Astrocyte (in vitro differentiated cells and primary cell): Measurements from ENCODE around the gene CDC16. TPM values are rescaled to one million over a fixed set of nuclear protein-coding genes. Genes with fewer than 3 reads are reported as not detected.
A peak's percentile ranks its signal among the peaks of the same experiment; 100 is the strongest.

Experiments used
- DNase-seq: peaks from one replicate; pipeline ENCODE4 v3.0.0-alpha.2; 2010; ENCODE audit warnings: low read depth
- FAIRE-seq: peaks from 2 replicates; lab custom pipeline; 2011; peaks lifted over from hg19 to GRCh38; lab: Jason Lieb, UNC
- H2AFZ ChIP-seq: 2 replicates; pipeline ENCODE4 v1.6.0; 2012; ENCODE audit warnings: low read depth, low read length, inconsistent platforms
- H3K27ac ChIP-seq: 2 replicates; pipeline ENCODE4 v1.5.1; 2011; ENCODE audit warnings: low read depth, low read length, inconsistent platforms
- H3K27me3 ChIP-seq: 2 replicates; pipeline ENCODE4 v1.6.0; 2011; ENCODE audit warnings: low read length, inconsistent platforms; ENCODE audit not compliant: insufficient read depth
- H3K36me3 ChIP-seq: 2 replicates; pipeline ENCODE4 v1.5.1; 2011; ENCODE audit warnings: low read length, inconsistent platforms; ENCODE audit not compliant: insufficient read depth
- H3K4me1 ChIP-seq: 2 replicates; pipeline ENCODE4 v1.5.1; 2011; ENCODE audit warnings: low read length, inconsistent platforms; ENCODE audit not compliant: insufficient read depth
- H3K4me2 ChIP-seq: 2 replicates; pipeline ENCODE4 v1.6.0; 2012; ENCODE audit warnings: low read length, inconsistent platforms
- H3K4me3 ChIP-seq: 2 replicates; pipeline ENCODE4 v1.5.1; 2011; ENCODE audit warnings: low read depth, mild to moderate bottlenecking, low read length, inconsistent platforms; ENCODE audit not compliant: insufficient read depth
- H3K79me2 ChIP-seq: 2 replicates; pipeline ENCODE4 v1.6.0; 2012; ENCODE audit warnings: mild to moderate bottlenecking, low read length, inconsistent platforms; ENCODE audit not compliant: insufficient read depth
- H3K9ac ChIP-seq: 2 replicates; pipeline ENCODE4 v1.6.0; 2012; ENCODE audit warnings: mild to moderate bottlenecking, low read length, inconsistent platforms
- H3K9me3 ChIP-seq: 2 replicates; pipeline ENCODE4 v1.5.1; 2012; ENCODE audit warnings: low read depth, mild to moderate bottlenecking, low read length, inconsistent platforms; ENCODE audit not compliant: insufficient read depth
- H4K20me1 ChIP-seq: 2 replicates; pipeline ENCODE4 v1.6.0; 2012; ENCODE audit warnings: low read length, inconsistent platforms; ENCODE audit not compliant: insufficient read depth
- H3K27ac Mint-ChIP-seq: one replicate; pipeline ENCODE4 v1.8.0; 2021; ENCODE audit warnings: mild to moderate bottlenecking, mixed read lengths; ENCODE audit not compliant: unreplicated experiment
- H3K27me3 Mint-ChIP-seq: one replicate; pipeline ENCODE4 v1.8.0; 2021; ENCODE audit warnings: low read depth, mixed read lengths; ENCODE audit not compliant: unreplicated experiment
- H3K36me3 Mint-ChIP-seq: one replicate; pipeline ENCODE4 v1.8.0; 2021; ENCODE audit warnings: low read depth, mixed read lengths; ENCODE audit not compliant: unreplicated experiment
- H3K4me1 Mint-ChIP-seq: one replicate; pipeline ENCODE4 v1.8.0; 2021; ENCODE audit warnings: low read depth, mixed read lengths; ENCODE audit not compliant: unreplicated experiment
- H3K4me3 Mint-ChIP-seq: one replicate; pipeline ENCODE4 v1.8.0; 2021; ENCODE audit warnings: mild to moderate bottlenecking, moderate library complexity, mixed read lengths; ENCODE audit not compliant: unreplicated experiment
- H3K9me3 Mint-ChIP-seq: one replicate; pipeline ENCODE4 v1.8.0; 2021; ENCODE audit warnings: mild to moderate bottlenecking, mixed read lengths; ENCODE audit not compliant: unreplicated experiment
- CTCF ChIP-seq: IDR thresholded peaks from 2 replicates; pipeline ENCODE4 v1.5.1; 2011; ENCODE audit warnings: low read depth, mild to moderate bottlenecking, inconsistent platforms, low read length, moderate library complexity; ENCODE audit not compliant: insufficient read depth
- EZH2 ChIP-seq: IDR thresholded peaks from 2 replicates; pipeline ENCODE4 v1.6.1; 2012; ENCODE audit warnings: mild to moderate bottlenecking, low read length, inconsistent platforms; ENCODE audit not compliant: insufficient read depth
- total RNA-seq: library from RNA; stranded (reverse); gene quantifications from 2 replicates; pipeline ENCODE4 v1.2.1, GENCODE V29; 2021

The CDC16 gene
- total RNA-seq, 1 donor from 2014 or later: 77.0 TPM

DNA sequence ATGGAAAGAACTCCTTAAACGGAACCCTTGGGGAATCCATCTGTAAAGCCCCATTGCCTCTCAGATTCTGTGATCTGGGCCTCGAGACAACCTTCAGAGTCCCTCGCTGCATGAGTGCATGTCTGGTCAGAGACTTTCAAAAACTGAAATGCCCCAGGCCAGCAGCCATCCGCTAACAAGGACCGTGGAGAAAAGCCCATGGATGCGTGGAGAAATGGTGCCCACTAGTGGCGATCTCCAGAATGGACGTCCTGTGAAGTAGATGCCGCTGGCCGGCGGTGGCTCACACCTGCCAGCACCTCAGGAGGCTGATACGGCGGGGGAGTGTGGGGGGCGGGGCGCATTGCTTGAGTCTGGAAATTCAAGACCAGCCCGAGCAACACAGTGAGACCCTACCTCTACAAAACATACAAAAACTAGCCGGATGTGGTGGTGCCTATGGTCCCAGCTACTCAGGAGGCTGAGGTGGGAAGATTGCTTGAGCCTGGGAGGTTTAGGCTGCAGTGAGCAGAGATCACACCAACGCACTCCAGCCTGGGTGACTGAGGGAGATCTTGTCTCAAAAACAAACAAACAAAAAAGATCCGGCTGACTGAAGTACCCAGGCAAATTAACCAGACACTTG lies 7.9 kb upstream of the CDC16 start:
- Histone ChIP-seq H3K4me3 (no peak overlapping the region), H3K36me3 (no peaks in the 10 kb centered on the region), H3K79me2 (no peaks in the 10 kb centered on the region), H3K27ac (no peak overlapping the region), H3K27me3 (peaks cover 15% of the 10 kb centered on the region), H3K9ac (no peak overlapping the region), H3K9me3 (no peaks in the 10 kb centered on the region), H3K4me2 (no peak overlapping the region), H2AFZ (no peak overlapping the region), H3K4me1 (peaks cover 9% of the 10 kb centered on the region), H4K20me1 (no peaks in the 10 kb centered on the region)
- Mint-ChIP-seq H3K4me1 (peaks cover 24% of the 10 kb centered on the region), H3K27ac (no peak overlapping the region), H3K9me3 (no peaks in the 10 kb centered on the region), H3K27me3 (peaks cover 2% of the 10 kb centered on the region), H3K36me3 (no peaks in the 10 kb centered on the region), H3K4me3 (peak overlapping the region; percentile 17)
- no peak for FAIRE-seq
- TF ChIP-seq EZH2: no peak
- TF ChIP-seq CTCF: peak; percentile 92
- DNase-seq: peak; percentile 48

- H3K4me3 Mint-ChIP-seq: no peak overlapping the region
- no peak overlapping the region for H3K4me2 ChIP-seq
- H3K4me3 ChIP-seq: no peak overlapping the region
- no peaks in the 10 kb centered on the region for H3K36me3 Mint-ChIP-seq
- FAIRE-seq (peak; percentile 26), DNase-seq (no peak)
- no peaks in the 10 kb centered on the region for H3K79me2 ChIP-seq
- H3K9ac ChIP-seq: no peak overlapping the region
- no peaks in the 10 kb centered on the region for H4K20me1 ChIP-seq
- H3K9me3 ChIP-seq: no peaks in the 10 kb centered on the region
- no peaks in the 10 kb centered on the region for H3K9me3 Mint-ChIP-seq
- peaks cover 15% of the 10 kb centered on the region for H3K27me3 ChIP-seq
- TF ChIP-seq CTCF: no peak
- TF ChIP-seq EZH2: no peak
- peaks cover 2% of the 10 kb centered on the region for H3K27me3 Mint-ChIP-seq
- H3K27ac ChIP-seq: no peak overlapping the region
- H3K4me1 Mint-ChIP-seq: peaks cover 21% of the 10 kb centered on the region
- H3K36me3 ChIP-seq: no peaks in the 10 kb centered on the region
- H2AFZ ChIP-seq: no peak overlapping the region
- H3K4me1 ChIP-seq: peaks cover 9% of the 10 kb centered on the region
- H3K27ac Mint-ChIP-seq: no peak overlapping the region
Observed at GRCh38 chr13:114227528-114227927, 7.2 kb upstream of the CDC16 start.

DNA sequence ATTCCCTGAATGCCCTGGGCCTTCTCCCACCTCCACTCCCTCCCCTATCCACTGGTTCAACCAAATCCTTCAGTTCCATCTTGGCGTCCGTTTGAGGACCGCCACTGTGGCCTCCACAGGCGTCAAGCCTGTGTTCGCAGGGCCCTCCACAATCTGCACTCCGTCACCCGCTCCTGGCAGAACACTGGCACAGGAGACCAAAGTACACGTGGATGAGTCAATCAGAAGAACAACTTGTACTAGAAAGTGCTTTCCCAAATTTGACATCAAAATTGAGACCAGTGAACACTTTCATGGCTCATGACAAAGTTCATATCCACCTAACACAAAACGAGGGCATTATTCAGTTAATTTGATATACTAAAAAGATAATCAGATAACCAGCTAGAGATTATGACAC lies 6.5 kb upstream of the CDC16 start:
- Histone ChIP-seq H3K4me3 (no peak overlapping the region), H3K79me2 (no peaks in the 10 kb centered on the region), H3K27me3 (peaks cover 15% of the 10 kb centered on the region), H2AFZ (no peak overlapping the region), H4K20me1 (no peaks in the 10 kb centered on the region), H3K9ac (no peak overlapping the region), H3K4me2 (no peak overlapping the region), H3K36me3 (no peaks in the 10 kb centered on the region), H3K9me3 (no peaks in the 10 kb centered on the region), H3K27ac (no peak overlapping the region), H3K4me1 (peaks cover 6% of the 10 kb centered on the region)
- H3K36me3 Mint-ChIP-seq: no peaks in the 10 kb centered on the region
- H3K9me3 Mint-ChIP-seq: no peaks in the 10 kb centered on the region
- TF ChIP-seq EZH2: no peak
- no peak for TF ChIP-seq CTCF
- H3K27me3 Mint-ChIP-seq: peaks cover 2% of the 10 kb centered on the region
- FAIRE-seq (no peak), DNase-seq (no peak)
- H3K27ac Mint-ChIP-seq: no peak overlapping the region
- no peak overlapping the region for H3K4me3 Mint-ChIP-seq
- peaks cover 18% of the 10 kb centered on the region for H3K4me1 Mint-ChIP-seq
